ENCODE data around the gene ZNF442.
"Not testable (repeated sequence)": the region's sequence is repeated elsewhere in the genome, so short reads cannot be mapped to it uniquely, and the experiment has no call there.

Gene ZNF442

DNA sequence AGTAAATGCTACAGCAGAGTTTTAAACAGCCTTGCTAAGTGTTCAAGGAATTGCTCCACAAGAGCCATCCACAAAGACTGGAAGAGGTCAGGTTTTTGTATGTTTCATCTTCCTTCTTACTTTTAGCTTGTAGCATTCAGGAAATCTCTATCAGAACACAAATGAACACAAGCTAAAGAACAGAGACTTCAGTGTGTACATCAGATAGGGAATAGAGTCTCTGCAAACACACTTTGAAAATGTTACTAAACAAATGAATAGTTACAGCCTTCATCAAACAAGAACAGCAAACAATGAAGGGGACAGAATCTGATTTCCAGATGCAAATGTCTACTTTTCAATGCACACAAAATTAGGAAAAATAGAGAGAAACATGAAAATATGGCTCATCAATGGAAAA is 39.8 kb downstream of the ZNF442 start:
- DNase-seq, result no peak

DNA sequence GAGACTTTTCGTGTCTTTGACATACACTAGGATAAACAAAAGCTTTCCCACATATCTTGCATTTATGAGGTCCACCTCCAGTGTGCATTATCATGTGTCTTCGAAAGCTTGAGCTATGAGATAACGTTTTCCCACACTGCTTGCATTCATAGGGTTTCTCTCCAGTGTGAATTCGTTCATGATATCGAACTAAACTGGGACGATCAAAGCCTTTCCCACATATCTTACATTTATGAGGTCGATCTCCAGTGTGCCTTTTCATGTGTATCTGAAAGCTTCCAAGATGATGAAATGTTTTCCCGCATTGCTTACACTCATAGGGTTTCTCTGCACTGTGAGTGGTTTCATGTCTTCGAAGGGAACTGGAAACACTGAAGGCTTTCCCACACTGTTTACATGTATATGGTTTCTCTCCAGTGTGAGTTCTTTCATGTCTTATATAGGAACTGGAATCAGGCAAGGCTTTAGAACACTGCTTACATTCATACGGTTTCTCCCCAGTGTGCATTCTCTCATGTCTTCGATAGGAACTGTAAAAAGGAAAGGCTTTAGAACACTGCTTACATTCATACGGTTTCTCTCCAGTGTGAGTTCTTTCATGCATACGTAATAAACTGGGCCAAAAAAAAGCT is 46.6 kb downstream of the ZNF442 start:
- DNase-seq, result no peak

DNA sequence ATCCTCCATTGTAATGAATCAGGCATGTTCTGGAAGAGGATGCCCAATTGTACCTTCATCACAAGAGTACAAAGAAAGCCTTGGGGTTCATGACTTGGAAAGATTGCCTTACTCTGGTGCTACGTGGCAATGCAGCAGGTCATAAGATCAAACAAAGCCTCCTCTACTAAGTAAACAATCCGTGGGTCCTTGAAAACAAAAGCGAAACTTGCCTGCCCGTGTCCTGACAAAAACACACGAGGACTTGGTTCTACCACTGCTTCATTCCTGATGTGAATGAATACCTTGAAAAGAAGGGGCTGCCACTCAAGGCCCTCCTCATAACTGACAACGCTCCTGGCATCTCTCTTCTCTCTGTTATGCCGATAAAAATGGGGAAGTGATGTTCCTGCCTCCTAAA is 50.9 kb downstream of the ZNF442 start:
- DNase-seq, result no peak

DNA sequence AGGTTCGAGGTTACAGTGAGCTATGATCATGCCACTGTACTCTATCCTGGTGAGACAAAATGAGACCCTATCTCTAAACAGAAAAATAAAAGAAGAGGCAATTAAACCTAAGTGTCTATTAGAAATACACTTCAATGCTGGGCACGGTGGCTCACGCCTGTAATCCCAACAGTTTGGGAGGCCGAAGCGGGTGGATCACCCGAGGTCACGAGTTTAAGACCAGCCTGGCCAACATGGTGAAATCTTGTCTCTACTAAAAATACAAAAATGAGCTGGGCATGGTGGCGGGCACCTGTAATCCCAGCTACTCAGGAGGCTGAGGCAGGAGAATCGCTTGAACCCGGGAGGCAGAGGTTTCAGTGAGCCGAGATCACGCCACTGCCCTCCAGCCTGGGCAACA is 56.6 kb downstream of the ZNF442 start:
- DNase-seq, result not testable (repeated sequence)
